ENCODE data around the gene ERFE. TPM values are rescaled to one million over a fixed set of nuclear protein-coding genes. Genes with fewer than 3 reads are reported as not detected.

ERFE gene
- total RNA-seq, 2 donors from 2014 or later: 0.66 TPM; not detected in 1

DNA sequence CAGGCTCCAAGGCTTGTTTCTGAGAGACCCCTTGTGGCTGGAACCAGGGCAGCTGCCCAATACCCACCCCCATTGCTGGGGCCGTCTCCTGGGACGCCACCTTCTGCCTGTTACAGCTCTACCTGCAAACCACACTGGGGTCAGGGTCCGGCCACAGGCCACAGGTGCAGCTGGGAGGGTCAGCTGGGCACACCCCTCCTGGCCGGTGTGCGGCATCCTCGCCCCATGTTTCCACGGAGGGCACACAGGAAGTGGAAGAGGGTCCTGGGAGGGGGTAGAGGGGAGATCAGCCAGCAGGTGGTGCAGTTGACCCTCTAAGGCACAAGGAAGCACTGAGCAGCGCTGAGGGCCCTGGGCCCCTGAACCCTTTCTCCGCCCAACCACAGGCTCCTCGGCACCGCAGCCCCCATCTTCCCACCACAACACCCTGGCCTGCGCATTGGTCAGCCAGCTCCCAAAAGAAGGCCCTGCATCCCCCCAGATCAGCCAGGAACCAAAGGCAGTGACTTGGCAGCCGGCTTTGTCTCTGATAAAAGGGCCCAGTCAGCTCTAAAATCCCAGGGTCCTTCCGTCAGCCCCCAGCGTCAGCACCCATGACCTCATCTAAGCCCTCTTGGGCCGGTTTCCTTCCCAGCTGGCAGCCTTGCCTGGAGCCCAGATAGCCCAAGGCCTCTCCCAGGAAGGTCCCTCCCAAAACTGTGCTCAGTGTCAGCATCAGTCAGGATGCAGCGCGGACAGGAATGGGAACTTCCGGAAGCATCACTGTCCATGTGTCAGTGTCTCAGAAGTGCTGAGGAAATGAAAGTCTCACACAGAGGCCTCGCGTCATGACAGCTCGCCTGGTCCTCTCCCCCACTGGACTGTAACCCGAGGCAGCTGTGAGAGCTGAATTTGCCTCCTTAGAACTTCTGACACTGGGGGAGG is 1.7 kb downstream of the ERFE start:
- intact Hi-C loops (cut with DNase I): no loop called here
- Histone ChIP-seq H3K9me3 (no peaks in the 10 kb centered on the region), H3K4me1 (peaks cover 24% of the 10 kb centered on the region), H3K36me3 (replicated peaks in 1 of 2; ENCODE audit: insufficient read depth in 1 of 2, low read depth in 2 of 2) (no peaks in the 10 kb centered on the region), H3K27ac (no peak overlapping the region), H3K4me3 (no peak overlapping the region), H3K27me3 (peaks cover 0 to 10% of the 10 kb centered on the region in 2 donors)
- 71 to 85% methylated on average over 18 to 21 of the region's 23 CpGs for WGBS, 2 donors
- no peak for TF ChIP-seq POLR2A (IDR thresholded peaks at IDR 0.05)
- TF ChIP-seq, protein P1, sequence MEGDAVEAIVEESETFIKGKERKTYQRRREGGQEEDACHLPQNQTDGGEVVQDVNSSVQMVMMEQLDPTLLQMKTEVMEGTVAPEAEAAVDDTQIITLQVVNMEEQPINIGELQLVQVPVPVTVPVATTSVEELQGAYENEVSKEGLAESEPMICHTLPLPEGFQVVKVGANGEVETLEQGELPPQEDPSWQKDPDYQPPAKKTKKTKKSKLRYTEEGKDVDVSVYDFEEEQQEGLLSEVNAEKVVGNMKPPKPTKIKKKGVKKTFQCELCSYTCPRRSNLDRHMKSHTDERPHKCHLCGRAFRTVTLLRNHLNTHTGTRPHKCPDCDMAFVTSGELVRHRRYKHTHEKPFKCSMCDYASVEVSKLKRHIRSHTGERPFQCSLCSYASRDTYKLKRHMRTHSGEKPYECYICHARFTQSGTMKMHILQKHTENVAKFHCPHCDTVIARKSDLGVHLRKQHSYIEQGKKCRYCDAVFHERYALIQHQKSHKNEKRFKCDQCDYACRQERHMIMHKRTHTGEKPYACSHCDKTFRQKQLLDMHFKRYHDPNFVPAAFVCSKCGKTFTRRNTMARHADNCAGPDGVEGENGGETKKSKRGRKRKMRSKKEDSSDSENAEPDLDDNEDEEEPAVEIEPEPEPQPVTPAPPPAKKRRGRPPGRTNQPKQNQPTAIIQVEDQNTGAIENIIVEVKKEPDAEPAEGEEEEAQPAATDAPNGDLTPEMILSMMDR (IDR thresholded peaks at IDR 0.05): no peak
- DNase-seq (peak in 1 of 4 donors; percentile 10), ATAC-seq (no peak)

DNA sequence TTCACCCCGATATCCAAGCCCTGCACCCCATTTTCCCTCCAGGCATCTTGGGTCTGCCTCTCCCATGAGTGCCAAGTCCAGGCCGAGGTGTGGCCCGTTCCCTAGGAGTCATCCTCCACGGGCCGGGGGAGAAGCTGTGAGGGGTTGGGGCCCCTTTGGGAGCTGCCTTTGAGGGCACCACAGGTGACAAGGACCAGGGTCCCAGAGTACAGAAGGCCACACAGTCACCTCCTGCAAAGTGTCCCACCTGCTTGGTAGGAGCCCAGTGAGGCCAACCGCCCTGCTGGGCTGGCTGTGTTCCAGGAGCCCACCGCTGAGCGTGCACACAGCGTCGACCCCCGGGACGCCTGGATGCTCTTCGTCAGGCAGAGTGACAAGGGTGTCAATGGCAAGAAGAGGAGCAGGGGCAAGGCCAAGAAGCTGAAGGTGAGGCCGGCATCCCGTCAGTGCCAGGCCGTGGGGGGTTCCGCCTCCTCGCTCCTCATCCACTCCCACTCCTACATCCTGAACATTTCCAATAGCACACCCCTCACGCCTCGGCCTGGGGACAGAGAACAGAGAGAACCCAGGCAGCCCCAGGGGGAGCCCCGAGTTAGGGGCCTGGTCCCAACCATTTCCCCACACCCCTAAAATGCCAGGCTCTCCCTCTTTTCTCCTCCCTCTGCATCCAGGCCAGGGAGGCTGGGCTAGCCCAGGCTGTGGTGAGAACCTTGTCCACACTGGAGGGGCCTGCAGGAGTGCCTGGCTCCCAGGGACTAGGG is 2.7 kb downstream of the ERFE start:
- Histone ChIP-seq H3K4me1 (peaks cover 31% of the 10 kb centered on the region), H3K36me3 (replicated peaks in 1 of 2; ENCODE audit: insufficient read depth in 1 of 2, low read depth in 2 of 2) (no peaks in the 10 kb centered on the region), H3K27me3 (peaks cover 0 to 10% of the 10 kb centered on the region in 2 donors), H3K4me3 (no peak overlapping the region), H3K27ac (no peak overlapping the region), H3K9me3 (no peaks in the 10 kb centered on the region)
- ATAC-seq (no peak), DNase-seq (peak in 1 of 4 donors; percentile 10)
- TF ChIP-seq, protein P1 (IDR thresholded peaks at IDR 0.05): no peak
- no peak for TF ChIP-seq POLR2A (IDR thresholded peaks at IDR 0.05)
- WGBS, 2 donors: 82 to 89% methylated on average over 14 to 21 of the region's 21 CpGs
- intact Hi-C loops (cut with DNase I): no loop called here

DNA sequence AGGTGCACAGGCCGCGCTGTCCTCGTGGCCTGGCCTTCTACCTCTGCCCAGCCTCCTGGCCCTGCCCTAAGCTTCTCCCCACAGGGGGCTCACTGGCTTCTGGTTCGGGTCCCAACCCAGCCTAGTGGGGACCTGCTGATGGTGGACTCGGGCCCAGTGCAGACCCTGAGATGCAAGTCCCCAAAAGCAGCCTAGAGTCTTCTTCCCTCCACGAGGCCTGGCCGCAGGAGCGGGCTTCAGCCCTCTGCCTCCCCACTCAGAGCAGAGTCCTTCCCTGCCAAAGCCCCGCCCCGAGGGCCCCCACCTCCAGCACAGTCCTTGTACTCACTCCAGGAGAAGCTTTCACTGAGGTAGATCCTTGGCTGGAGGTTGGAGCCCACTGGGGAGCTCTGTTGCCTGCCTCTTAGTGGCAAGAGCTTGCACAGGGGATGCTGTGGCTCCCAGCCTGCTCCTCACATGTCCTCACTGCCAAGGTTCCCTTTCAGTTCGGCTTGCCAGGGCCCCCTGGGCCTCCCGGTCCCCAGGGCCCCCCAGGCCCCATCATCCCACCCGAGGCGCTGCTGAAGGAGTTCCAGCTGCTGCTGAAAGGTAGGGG is 3.6 kb downstream of the ERFE start:
- DNase-seq: peak in 1 of 4 donors; percentile 6
- H3K36me3 ChIP-seq (replicated peaks in 1 of 2; ENCODE audit: insufficient read depth in 1 of 2, low read depth in 2 of 2): no peaks in the 10 kb centered on the region
- H3K4me3 ChIP-seq: no peak overlapping the region
- TF ChIP-seq, protein P1 (IDR thresholded peaks at IDR 0.05): no peak
- TF ChIP-seq POLR2A (IDR thresholded peaks at IDR 0.05): no peak
- WGBS, 2 donors: 79% methylated on average over 10 of the region's 14 CpGs; no CpG with 5 or more reads in 1 of the 2 donors
- no peak overlapping the region for H3K27ac ChIP-seq
- peaks cover 0 to 10% of the 10 kb centered on the region in 2 donors for H3K27me3 ChIP-seq
- H3K4me1 ChIP-seq: peaks cover 40% of the 10 kb centered on the region
- intact Hi-C loops (cut with DNase I): no loop called here
- ATAC-seq: no peak
- H3K9me3 ChIP-seq: no peaks in the 10 kb centered on the region

DNA sequence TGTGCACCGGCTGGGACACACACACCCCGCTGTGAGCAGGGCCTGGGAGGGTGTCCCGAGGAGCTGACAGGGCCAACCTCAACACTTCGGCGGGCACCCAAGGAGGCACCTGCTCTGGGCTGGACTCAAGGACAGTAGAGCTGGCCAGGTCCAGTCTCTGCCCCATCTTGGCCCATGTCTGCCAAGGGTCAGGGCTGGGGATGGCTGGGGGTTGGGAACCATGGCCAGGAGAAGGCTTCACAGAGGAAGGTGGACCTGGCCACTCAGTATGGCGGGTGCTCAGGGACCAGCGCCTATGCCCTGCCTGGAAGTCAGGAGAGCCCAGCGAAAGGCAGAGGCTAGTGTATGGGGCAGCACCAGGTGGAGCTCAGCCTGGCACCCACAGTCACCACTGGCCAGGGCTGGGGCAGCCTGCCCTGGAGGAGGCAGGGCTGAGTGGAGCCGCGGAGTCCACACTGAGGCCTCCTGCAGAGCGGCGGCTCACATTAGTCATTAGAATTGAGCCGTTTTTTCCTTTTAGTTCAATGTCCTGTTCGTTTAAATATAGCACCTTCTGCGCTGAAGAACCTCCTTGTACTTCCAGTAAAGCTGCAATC is 4.2 kb downstream of the ERFE start:
- intact Hi-C loops (cut with DNase I): no loop called here
- no peak for ATAC-seq

More for the DNA sequence above, 4.2 kb downstream of the ERFE start:
- WGBS, 2 donors: 65 to 83% methylated on average over 9 to 15 of the region's 15 CpGs
- no peaks in the 10 kb centered on the region for H3K9me3 ChIP-seq
- no peak overlapping the region for H3K27ac ChIP-seq
- H3K4me3 ChIP-seq: no peak overlapping the region
- H3K36me3 ChIP-seq (replicated peaks in 1 of 2; ENCODE audit: insufficient read depth in 1 of 2, low read depth in 2 of 2): no peaks in the 10 kb centered on the region
- H3K4me1 ChIP-seq: peaks cover 42% of the 10 kb centered on the region
- peak in 1 of 4 donors; percentile 18 for DNase-seq
- peaks cover 0 to 10% of the 10 kb centered on the region in 2 donors for H3K27me3 ChIP-seq
- TF ChIP-seq, protein P1 (IDR thresholded peaks at IDR 0.05): no peak
- TF ChIP-seq POLR2A (IDR thresholded peaks at IDR 0.05): no peak

All from body of pancreas (tissue), 4 donors.